Measurements from ENCODE around the gene CDAN1.

Gene CDAN1

GRCh38 chr15:42734076-42734672 lies 2.8 kb downstream of the CDAN1 start:
- FAIRE-seq: no peak

DNA sequence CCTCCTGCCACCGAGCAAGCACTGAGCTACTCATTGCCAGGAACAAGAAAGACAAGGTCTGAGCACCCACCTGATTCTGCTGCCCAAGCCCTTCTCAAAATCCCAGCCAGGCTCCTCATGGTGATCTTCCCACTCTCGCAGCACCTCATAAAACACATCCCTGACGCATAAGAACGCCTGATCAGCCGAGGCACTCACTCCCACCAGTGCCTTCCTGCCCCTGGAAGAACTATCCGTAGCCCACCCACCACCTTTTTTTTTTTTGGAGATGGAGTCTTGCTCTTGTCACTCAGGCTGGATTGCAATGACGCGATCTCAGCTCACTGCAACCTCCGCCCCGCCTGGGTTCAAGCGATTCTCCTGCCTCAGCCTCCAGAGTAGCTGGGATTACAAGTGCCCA lies 3.9 kb downstream of the CDAN1 start:
- no peak for FAIRE-seq

GRCh38 chr15:42732095-42732827 lies 4.7 kb downstream of the CDAN1 start:
- no peak for FAIRE-seq

- FAIRE-seq: no peak
These were observed 5.5 kb downstream of the CDAN1 start for GRCh38 chr15:42731461-42731860.

DNA sequence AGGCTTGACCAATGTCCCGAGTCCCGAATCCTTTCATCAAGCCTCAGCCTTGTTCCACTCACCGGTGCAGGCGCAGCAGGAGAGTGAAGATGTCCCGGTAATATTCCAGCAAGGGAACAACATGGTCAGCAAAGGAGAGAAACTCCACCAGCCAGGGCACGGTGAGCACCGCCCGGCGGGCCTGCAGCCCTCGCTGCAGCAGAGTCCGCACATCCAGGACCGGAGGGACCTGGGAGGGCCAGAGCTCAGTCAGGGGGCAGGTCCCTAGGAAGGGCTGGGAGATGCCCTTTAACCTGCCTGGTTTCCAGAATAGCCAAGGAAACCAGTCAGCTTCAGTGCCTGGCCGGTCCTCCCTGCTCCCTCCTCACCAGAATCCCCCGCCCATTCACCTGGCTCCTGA lies 6.4 kb downstream of the CDAN1 start:
- no peak for FAIRE-seq

DNA sequence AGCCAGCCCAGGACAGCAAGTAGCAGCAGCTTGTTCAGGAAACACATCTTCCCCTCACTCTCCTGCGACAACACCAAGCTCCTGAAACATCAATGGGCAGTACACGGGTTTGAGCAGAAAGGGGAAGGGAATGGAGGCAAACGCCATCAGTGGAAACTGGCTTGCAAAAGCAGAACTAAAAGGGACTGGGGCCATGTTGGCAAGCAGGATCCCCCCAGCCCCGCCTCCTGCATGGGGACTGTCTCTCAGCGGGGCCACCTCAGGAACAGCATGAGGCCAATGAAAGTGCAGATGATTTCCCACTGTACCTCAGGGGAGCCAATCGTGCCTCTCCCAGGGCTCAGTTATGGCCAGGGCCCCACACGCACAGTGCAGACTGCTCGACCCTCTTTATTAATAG lies 6.8 kb downstream of the CDAN1 start:
- FAIRE-seq: no peak

DNA sequence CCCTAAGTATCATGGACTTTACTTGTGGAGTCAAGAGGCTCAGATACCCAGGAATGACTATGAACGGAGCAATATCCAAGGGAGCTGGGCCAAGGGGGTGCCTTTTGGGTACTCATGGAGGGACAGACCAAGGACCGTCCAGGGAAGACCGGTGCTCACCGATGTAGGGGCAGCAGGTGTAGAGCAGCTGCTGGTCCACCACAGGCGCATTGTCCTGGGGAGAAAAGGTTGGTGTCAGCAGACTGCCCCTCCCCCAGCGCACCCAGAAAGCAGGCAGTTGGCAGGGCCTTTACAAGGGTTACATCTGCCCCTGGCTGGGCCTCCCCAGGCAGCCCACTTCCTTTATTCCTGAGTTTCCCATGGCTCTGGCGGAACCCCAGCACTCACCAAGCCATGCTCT lies 7.5 kb downstream of the CDAN1 start:
- no peak for FAIRE-seq

DNA sequence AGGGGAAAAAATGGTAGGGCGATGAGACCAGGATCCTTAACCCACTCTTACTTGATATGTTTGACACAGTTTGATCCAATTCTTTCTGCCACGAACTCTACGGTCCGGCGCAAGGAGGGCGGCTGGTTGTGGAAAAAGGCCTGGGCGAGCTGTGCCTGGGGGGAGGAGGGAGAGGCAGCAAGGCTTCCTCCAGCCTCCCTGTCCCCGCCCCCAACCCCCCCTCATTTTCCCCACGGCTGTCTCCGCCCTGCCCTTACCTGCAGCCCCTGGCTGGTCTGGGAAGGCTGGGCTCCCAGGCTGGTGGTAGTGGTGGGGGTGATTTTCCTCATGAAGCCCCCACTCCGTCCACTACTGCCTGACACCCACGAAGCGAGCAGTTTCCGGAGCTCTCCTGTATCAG lies 8.0 kb downstream of the CDAN1 start:
- no peak for FAIRE-seq

DNA sequence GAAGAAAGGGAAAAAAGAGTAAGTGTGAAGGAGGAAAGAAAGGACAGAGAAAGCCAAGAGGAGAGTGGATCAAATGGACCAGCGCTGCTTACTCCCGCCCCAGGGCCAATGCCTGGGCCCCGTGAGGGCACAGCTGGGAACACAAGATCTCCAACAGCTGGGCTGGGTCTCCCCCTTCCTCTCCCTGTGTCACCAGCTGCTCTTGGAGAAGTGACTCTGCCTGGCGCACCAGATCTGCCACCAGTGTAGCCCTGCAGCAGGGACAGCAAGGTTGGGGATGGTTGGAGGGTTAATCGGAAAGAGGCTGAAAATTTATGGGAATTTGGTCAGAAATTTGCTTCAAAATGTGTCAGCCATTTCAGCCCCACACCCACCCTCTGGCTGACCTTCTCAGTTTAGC lies 8.4 kb downstream of the CDAN1 start:
- no peak for FAIRE-seq

DNA sequence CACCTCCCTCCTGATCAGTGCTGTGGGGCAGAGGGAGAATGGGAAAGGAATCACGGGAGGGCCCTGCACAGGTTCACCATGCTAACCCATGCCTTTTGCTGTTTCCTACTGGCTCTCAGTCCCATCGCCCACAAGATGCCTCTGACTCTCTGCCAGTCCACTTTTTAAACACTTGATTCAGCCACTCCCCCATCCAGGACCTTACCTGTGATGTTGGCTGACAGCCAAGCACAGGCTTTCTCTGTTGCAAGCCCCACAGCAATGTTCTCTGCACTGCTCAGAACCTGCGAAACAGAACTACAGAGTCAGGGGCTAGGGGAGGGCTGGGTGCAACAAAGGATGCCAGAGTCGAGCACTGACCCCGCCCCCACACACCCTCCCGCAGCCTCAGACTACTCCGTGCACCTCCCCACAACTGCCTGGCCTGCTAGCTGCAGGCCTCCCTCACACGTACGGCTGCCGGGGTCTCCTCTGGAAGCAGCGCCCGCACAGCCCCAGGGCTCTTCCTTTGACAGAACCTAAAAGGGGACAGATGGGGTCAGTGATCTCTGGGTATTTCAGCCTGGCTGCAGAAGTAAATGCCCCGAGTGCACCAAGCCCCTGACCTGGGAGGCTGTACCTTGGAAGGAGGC lies 9.1 kb downstream of the CDAN1 start:
- no peak for FAIRE-seq

DNA sequence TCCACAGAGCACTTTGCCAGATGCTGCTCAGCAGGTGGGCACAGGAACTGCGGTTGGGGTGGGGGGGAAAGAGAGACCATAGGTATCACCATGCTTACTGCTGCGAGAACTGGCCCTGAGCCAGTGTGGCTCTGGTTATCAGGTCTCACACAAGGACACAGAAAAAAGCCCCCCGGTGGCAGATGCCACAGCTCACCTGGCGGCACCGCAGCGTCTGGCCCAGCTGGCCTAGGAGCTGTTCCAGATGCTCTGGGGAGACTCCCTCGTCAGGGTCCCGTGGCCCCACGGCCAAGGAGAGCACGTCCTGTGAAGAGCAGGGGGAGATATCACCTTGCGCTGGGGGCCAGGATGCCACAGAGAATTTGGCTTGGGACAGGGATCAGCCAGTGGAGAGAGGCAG lies 10.8 kb downstream of the CDAN1 start:
- FAIRE-seq: no peak

GRCh38 chr15:42725331-42725903 lies 11.5 kb downstream of the CDAN1 start:
- no peak for FAIRE-seq

- FAIRE-seq: no peak
These were observed 12.7 kb downstream of the CDAN1 start for GRCh38 chr15:42724276-42724675.

DNA sequence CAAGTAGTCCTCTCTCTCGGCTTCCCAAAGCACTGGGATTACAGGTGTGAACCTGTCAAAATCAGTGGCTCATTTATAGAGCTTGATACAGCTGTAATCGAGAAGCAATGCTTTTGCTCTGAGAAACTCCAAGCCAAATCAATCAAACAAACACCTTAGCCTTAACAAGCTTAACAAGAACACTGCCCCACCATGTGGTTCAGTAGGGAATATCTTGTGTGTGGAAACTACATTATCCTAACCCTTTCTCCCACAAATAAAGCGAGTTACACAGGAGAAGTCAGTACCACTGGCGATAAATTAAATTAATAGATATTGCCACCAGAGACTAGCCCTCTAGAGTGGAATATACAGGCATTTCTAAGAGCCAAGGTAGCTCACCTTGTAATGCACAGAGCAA lies 13.9 kb downstream of the CDAN1 start:
- peak; percentile 78 for FAIRE-seq

- FAIRE-seq: no peak
These were observed 15.0 kb downstream of the CDAN1 start for GRCh38 chr15:42721916-42722315.

DNA sequence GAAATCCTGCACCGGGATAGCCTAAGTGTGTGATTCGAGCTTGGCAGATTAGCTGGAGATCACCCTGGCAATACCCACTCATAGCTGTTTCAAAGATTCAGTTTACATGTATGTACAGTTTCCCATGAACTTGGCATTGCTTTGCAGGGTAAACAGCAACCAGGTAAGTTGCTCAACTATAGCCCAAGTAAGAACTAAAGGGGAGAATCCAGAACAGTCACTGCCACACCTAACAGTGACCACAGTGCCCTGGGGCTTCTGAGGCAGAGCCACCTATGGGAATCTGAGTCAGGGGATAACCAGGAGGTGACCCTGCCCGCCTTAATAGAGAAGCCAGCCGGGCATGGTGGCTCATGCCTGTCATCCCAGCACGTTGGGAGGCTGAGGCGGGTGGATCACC lies 15.9 kb downstream of the CDAN1 start:
- FAIRE-seq: no peak

GRCh38 chr15:42720071-42720470 lies 16.9 kb downstream of the CDAN1 start:
- no peak for FAIRE-seq

DNA sequence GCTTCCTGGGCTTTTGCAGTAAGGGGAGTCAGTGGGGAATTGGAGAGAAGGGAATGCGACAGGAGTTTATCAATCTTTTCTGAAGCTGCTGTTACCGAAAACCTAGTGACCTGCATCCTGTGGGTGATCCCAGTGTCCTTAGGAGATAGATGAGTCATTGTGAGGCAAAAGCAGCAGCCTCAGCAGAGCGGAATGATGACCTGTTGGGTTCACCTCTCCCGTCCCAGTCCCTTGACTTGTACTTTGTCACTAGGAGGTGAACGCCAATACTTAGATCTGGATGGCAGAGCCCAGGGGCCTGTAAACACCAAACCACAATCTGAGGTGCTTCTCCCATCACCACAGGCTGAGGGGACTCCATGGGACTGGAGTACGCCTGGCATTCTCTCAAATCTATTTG lies 17.9 kb downstream of the CDAN1 start:
- FAIRE-seq: no peak

GRCh38 chr15:42716626-42717025 lies 20.3 kb downstream of the CDAN1 start:
- no peak for FAIRE-seq

DNA sequence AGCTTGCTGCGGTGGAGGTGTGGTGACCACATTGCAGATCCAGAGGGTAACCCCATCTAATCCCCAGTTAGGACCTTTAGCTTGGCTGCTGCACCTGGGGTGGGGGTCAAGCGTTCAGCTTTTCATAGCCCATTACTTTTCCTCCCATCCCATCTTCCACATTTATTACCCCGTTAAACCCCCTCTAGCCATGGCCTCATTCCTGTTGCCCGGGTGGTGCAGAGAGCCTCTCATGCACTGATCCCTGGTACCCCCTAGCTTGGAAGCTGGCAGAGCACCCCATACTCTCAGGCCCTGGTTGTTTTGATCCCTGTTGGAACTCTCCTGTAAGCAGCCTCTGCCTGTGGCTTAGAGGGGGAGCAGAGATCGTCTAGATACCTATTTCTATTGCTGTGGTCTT lies 20.8 kb downstream of the CDAN1 start:
- FAIRE-seq: no peak

GRCh38 chr15:42712584-42712983 lies 24.3 kb downstream of the CDAN1 start:
- no peak for FAIRE-seq

DNA sequence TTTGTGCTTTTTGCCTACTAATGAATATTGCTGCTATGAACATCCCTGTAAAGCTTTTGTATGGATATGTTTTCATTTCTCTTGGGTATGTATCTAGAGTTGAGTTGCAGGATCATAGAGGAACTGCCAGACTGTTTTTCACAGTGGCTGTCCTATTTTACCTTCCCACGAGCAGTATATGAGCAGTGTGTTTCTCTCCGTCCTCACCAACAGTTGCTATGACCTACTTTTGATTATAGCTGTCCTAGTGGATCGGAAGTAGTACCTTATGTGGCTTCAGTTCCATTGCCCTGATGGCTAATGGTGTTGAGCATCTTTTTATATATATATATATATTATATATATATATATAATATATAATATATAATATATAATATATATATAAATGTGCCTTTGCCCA lies 25.2 kb downstream of the CDAN1 start:
- no peak for FAIRE-seq

- no peak for FAIRE-seq
These were observed 26.3 kb downstream of the CDAN1 start for GRCh38 chr15:42710662-42711061.

DNA sequence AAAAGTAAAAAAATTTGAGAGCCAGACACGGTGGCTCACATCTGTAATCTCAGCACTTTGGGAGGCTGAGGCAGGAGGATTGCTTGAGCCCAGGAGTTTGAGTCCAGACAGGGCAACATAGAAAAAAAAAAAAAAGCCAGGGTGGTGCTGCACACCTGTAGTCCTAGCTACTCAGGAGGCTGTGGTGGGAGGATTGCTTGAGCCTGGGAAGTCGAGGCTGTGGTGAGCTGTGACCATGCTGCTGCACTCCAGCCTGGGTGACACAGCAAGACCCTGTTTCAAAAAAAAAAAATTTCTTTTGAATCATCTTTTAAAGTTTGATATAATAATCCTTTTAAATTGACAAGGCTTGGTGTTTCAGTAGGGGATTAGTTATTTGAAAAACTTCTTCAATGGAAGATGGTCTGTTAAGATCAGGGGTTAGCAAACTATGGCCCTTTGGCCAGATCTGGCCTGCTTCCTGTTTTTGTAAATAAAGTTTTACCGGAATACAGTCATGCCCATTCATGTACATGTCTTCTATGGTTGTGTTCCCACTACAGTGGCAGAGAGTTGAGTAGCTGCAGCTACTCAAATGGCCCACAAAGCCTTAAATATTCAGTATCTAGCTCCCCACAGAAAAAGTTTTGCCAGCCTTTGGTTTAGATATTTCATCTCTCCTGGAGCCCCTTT lies 28.9 kb downstream of the CDAN1 start:
- no peak for FAIRE-seq
